Activated T-cell treated with anti-CD3 and anti-CD28 coated beads, Interleukin-2, amount 50 U/mL, for 72 hours (primary cell): ENCODE results near the gene STAB1. TPM values are rescaled to one million over a fixed set of nuclear protein-coding genes. Genes with fewer than 3 reads are reported as not detected.

ENCODE experiments used
- ATAC-seq, 2 donors: fragments of 150-1000 bp; cut with Tn5 transposase; replicated peaks in 1 of 2; 2 replicates each; pipeline ENCODE4 v1.10.0; 2021; ENCODE audit warnings: moderate library complexity in 2 of 2, mild to moderate bottlenecking in 1 of 2
- DNase-seq, 2 donors: peaks; one replicate each; pipeline ENCODE4 v3.0.0; 2021 to 2022; ENCODE audit warnings: mixed read lengths in 1 of 2
- H3K27ac Mint-ChIP-seq: one replicate; pipeline ENCODE4 v1.8.0; 2022; ENCODE audit warnings: mild to moderate bottlenecking, moderate library complexity, mixed read lengths
- H3K27me3 Mint-ChIP-seq: one replicate; pipeline ENCODE4 v1.8.0; 2022; ENCODE audit warnings: low read depth, mixed read lengths
- H3K36me3 Mint-ChIP-seq, 2 donors: one replicate each; pipeline ENCODE4 v1.8.0; 2022; ENCODE audit warnings: mixed read lengths in 2 of 2, mild to moderate bottlenecking in 1 of 2; ENCODE audit not compliant: insufficient read depth in 2 of 2
- H3K4me1 Mint-ChIP-seq: one replicate; pipeline ENCODE4 v1.8.0; 2022; ENCODE audit warnings: low read depth, mixed read lengths
- H3K4me3 Mint-ChIP-seq, 2 donors: one replicate each; pipeline ENCODE4 v1.8.0; 2022; ENCODE audit warnings: mild to moderate bottlenecking in 2 of 2, mixed read lengths in 2 of 2, moderate library complexity in 2 of 2
- H3K9me3 Mint-ChIP-seq, 2 donors: one replicate each; pipeline ENCODE4 v1.8.0; 2022; ENCODE audit warnings: mixed read lengths in 2 of 2
- total RNA-seq, 2 donors: library from RNA; stranded (reverse); gene quantifications; one replicate each; pipeline ENCODE4 v1.2.3, GENCODE V29; 2022

STAB1 gene
- total RNA-seq, 2 donors from 2014 or later: 0.12 to 0.19 TPM

DNA sequence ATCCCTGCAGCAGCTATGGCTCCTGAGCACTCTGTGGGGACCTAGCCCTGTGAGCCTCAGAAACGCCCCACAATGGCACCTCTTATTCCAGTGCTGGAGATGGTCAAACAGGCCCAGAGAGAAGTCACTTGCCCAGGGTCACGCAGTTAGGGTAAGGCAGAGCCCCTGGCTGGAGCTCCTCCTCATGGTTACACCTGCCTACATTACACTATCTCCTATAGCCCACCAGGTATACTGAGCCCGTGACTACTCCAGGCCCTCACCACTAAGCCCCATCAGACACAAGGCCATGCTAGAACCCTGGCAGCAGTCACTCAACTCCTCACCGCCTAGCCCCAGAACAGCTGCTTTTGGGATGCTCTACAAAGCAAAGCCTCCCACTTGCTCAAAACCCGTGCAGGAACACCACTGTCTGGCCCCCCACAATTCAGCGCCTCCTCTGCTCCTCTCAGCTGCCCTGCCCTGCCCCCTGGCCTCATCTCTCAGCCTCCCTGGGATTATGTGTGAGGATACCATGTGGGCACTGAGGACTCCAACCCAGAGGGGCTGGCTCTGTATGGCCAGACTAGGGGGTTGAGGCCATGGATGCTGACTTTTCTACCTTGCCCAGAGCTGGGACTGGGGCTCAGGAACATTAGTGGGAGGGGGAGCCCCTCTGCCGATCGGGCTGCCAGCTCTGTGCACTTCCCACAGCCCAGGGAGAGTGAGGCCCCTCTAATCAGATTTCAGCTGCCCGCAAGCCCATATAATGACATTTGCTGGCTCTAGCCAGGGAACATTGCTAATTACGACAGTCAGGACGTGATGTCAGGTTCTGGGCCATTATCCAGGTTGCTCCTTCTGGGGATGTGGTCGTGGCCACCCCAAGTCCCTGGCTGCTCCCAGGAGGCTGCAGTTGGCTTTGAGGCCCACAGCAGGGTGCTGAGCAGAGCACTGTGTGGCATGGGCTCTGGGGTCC is 34.5 kb downstream of the STAB1 start:
- H3K9me3 Mint-ChIP-seq: no peaks in the 10 kb centered on the region
- H3K4me1 Mint-ChIP-seq: no peaks in the 10 kb centered on the region
- H3K27me3 Mint-ChIP-seq: no peaks in the 10 kb centered on the region
- H3K27ac Mint-ChIP-seq: no peak overlapping the region
- DNase-seq (peak in 1 of 2 donors; percentile 0), ATAC-seq (no peak)
- no peaks in the 10 kb centered on the region for H3K36me3 Mint-ChIP-seq
- no peak overlapping the region for H3K4me3 Mint-ChIP-seq

DNA sequence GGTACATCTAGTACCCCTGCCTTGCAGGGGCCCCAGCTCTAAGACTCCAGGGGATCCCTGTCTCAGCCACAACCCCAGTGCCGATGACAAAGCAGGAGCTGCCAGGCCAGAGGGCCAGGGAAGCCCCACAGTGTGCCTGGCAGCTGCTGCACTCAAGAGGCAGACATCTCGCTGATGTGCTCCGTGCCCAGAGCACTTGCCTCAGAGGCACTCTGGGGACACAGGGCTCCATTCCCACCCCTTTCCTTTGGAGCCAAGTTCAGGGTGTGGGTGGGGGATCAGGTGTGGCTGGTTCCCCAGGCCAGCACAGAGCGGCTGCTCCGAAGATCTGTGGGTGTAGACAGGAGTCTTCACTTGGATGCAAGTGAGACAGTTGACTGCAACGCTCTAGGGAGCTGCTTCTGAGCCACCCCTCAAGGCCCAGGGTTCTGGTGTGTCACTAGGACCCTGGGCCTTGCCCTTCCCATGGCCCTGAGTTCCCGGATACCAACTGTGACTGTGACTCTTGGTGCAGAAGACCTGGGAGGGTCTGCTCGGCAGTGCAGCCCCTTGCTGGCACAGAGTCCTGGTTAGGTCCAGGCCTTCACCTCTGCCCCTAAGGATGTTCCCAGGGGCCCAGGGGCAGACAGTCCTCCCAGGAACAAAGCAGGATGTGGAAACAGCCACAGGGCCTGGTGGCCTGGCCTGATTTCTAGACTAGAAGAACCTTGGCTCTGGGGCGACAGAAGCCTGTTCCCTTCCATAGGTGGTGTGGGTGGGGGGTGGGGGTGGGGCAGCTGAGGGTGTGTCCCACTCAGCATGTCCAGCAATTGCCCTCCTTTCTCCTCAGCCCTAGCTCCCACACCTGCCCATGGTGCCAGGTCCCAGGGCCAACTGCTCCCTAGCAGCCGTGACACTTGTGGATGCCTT is 36.0 kb downstream of the STAB1 start:
- Mint-ChIP-seq H3K27ac (no peak overlapping the region), H3K27me3 (no peaks in the 10 kb centered on the region), H3K4me1 (peaks cover 11% of the 10 kb centered on the region), H3K4me3 (no peak overlapping the region), H3K36me3 (peaks cover 0 to 2% of the 10 kb centered on the region in 2 donors), H3K9me3 (no peaks in the 10 kb centered on the region)
- ATAC-seq: no peak
- peak in 1 of 2 donors; percentile 0 for DNase-seq

DNA sequence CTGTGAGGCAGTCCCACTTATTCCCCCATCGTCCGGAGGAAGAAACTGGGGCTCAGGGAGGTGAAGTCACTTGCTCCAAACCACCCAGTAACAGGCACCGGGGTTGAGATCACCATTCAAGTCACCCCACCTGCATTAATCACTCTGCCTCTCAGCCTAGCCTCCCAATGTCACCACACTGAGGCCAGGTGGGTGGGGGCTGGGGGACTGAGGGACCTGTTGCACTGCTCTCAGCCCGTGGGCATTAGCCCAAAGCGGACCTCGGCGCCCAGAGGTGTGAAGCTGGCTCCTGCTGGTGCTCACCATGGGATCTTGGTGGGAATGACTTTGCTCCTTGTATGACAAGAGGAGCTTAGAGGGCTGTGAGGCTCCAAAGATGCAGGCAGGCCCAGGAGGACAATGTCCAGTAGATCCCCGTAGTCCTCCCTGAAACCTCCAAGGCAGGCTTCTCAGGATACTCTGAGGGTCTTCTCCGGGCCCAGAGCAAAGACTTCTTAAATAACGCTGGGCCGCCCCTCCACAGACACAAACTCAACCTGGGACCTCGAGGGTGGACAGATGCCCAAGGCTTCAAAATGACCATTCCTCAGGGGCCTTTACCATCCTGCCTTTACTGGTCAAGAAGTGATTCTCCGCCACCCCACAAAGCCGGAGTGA is 36.9 kb downstream of the STAB1 start:
- H3K27me3 Mint-ChIP-seq: no peaks in the 10 kb centered on the region
- ATAC-seq (no peak), DNase-seq (peak in 1 of 2 donors; percentile 5)
- peaks cover 14% of the 10 kb centered on the region for H3K4me1 Mint-ChIP-seq
- H3K9me3 Mint-ChIP-seq: no peaks in the 10 kb centered on the region
- peaks cover 2% of the 10 kb centered on the region in 2 donors for H3K36me3 Mint-ChIP-seq
- H3K27ac Mint-ChIP-seq: peak overlapping the region; percentile 77
- H3K4me3 Mint-ChIP-seq: peak overlapping the region; percentile 82 to 88

DNA sequence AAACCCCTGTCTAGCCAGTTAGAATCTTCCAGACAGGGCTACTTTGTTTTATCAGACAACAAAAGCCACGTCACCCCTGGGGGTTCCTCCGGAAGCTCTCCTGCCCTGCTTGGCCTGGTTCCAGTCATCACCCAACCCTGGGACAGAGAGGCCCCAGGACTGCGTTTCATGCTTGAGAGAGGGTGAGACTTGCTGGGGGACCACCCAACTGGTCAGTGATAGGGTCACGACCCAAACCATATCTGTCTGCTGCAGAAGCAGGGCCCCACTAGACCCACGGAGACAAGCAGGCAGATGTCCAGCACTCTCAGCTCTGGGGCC is 37.3 kb downstream of the STAB1 start:
- H3K4me3 Mint-ChIP-seq: peak overlapping the region; percentile 82 to 88
- no peaks in the 10 kb centered on the region for H3K27me3 Mint-ChIP-seq
- H3K4me1 Mint-ChIP-seq: peaks cover 19% of the 10 kb centered on the region
- H3K9me3 Mint-ChIP-seq: no peaks in the 10 kb centered on the region
- H3K27ac Mint-ChIP-seq: peak overlapping the region; percentile 77
- DNase-seq (peak; percentile 44 to 47), ATAC-seq (no peak)
- peaks cover 2% of the 10 kb centered on the region in 2 donors for H3K36me3 Mint-ChIP-seq

DNA sequence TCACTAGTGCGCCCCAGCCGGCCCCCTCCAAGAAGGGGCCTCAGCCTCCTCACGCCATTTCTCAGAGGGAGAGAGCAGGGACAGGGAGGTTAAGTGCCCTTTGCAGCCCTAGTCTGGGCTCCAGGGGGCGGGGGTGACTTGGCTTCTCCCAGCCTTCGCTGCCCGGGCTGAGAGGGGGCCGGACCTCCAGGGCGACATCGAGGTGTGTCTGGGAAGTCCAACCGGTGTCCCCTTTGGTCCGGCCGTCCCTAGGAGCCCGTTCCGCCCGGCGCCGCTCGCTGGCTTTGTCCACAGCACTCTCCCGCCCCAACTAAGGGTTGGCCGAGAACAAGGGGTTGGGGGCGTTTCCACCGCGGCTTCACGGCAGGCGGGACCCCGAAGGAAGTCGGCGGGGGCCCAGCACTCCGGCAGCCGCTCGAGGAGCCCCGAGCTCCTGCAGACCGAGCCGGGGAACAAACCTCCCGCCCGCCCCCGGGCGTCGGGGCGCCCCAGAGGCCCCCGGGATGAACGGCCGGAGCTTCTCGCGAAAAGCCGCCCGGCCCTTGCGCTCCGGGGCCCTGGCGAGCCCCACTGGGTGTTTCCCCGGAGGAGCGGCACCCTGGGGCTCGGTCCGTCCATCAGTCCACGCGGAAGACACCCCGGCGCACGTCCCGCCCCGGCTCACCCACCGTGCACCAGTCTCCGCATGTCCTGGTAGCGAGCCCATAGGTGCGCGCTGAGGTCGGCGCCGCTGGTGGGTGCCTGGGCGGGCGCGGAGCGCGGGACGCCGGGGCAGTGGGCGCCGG is 37.9 kb downstream of the STAB1 start:
- H3K4me1 Mint-ChIP-seq: peaks cover 25% of the 10 kb centered on the region
- ATAC-seq (peak; percentile 2 to 7), DNase-seq (peak; percentile 38 to 42)
- H3K36me3 Mint-ChIP-seq: peaks cover 2% of the 10 kb centered on the region in 2 donors
- no peaks in the 10 kb centered on the region for H3K9me3 Mint-ChIP-seq
- H3K27me3 Mint-ChIP-seq: no peaks in the 10 kb centered on the region
- H3K27ac Mint-ChIP-seq: peak overlapping the region; percentile 77
- peak overlapping the region; percentile 82 to 88 for H3K4me3 Mint-ChIP-seq

DNA sequence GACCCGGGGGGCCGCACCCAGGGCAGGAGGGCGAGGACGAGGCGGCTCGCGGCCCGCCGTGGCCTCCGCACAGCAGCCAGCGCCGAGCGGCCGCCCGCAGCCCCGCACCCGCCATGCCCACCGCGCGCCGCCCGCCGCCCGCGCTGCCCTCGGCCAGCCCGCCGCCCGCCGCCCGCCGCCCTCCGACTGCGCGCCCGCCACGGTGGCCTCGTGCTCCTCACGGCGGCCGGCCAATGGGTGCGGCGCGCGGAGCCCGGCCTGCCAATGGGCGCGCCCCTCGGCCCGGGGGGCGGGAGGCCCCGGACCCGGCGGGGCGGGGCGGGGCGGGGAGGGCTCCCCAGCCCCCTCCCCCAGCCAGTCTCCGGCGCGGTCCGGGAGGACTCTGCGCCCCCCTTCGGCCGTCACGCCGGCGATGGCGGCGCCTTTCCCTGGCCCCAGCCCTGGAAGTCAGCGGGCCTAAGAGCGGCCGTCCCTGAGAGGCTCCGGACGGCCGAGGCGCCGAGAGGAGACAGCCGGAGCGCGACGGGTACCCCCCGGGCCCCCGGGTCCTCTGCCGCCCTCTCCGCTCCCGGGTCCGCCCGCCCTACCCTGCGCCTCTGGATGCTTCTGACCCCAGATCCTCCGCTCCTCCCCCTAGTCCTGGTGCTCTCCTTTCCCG is 38.6 kb downstream of the STAB1 start, which contains the start of gene NT5DC2:
NT5DC2 (minus strand) TSS at position 235 of the 658 bp plus-strand sequence; CDS start at position 115, 120 bp downstream.
- Mint-ChIP-seq H3K4me3 (peak within 1 kb of the TSS; percentile 92 to 96), H3K27ac (peak within 1 kb of the TSS; percentile 77), H3K27me3 (no peaks in the 10 kb centered on the region), H3K9me3 (no peaks in the 10 kb centered on the region), H3K36me3 (peaks cover 2% of the 10 kb centered on the region in 2 donors), H3K4me1 (peaks cover 32% of the 10 kb centered on the region)
- ATAC-seq (peak; percentile 56 to 59), DNase-seq (peak; percentile 78 to 83)

DNA sequence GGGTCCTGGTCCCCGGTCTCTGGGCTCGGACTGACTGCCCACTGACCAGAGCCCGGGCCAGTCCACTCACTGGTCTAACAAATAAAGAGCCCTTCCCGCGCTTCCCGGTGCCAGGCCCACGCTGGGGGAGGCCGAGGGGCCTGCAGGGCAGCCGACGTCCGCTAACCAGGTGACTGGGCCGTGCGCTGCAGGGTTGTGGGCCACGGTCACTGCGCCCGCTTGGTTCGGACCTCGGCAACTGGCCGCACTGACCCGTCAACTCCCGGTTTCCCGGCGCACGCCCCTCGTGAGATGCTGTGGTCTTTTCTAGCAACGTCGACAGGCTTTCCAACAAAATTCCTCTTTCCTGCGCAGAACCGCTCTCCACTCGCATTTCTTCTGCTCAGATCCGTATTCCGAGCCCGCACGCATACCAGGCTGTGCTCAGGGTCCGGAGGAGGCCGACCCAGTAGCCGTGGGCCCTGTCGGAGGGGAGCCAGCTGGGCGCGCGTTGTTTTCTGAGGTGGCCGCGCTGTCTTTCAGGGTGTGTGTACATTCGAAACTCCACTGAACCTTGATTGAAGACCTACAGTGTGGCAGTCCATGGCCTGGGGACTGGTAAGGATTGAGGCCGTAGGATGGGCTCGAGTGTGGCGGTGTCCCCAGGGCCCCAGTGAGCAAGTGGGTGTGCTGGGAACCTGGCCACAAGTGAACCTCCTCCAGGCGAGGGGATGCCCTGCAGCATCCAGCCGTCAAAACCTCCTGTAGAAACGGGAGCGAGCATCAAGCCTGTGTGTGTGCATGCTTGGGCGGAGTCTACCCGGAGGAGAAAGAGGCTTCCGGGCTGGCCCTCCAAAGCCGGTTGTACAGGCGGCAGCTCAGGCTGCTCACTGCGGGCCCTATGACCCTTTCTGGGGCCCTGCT is 39.4 kb downstream of the STAB1 start:
- Mint-ChIP-seq H3K27ac (peak overlapping the region; percentile 61), H3K36me3 (peaks cover 6 to 8% of the 10 kb centered on the region in 2 donors), H3K4me1 (peaks cover 40% of the 10 kb centered on the region), H3K4me3 (peak overlapping the region; percentile 92 to 96), H3K9me3 (peaks cover 0 to 3% of the 10 kb centered on the region in 2 donors), H3K27me3 (no peaks in the 10 kb centered on the region)
- ATAC-seq (no peak), DNase-seq (peak in 1 of 2 donors; percentile 5)

DNA sequence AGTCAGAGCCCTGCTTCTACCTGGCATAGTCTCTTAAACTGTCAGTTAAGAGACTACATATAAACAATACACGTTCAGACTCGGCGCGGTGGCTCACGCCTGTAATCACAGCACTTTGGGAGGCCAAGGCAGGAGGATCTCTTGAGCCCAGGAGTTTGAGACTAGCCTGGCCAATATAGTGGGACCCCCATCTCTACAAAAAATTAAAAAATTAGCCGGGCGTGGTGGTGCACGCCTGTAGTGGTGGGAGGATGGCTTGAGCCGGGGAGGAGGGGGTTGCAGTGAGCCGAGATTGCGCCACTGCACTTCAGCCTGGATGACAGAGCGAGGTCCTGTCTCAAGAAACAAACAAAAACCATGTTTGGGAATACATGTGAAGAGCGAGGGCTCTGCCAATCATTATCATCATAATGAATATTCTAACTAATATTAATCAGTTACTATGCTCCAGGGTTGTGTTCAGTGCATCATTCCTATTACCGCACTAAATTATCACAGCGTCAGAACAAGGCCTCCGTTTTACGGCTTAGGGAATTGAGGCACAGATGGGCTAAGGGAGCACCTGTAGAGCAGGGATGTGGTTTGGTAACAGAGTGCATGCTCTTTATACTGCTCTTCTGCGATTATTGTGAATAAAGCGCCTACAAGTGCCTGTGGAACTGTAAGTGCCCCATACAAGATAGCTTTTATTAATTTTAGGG is 40.4 kb downstream of the STAB1 start:
- H3K36me3 Mint-ChIP-seq: peaks cover 6 to 8% of the 10 kb centered on the region in 2 donors
- peak overlapping the region; percentile 96 to 99 for H3K4me3 Mint-ChIP-seq
- ATAC-seq: no peak
- peak overlapping the region; percentile 61 for H3K27ac Mint-ChIP-seq
- H3K4me1 Mint-ChIP-seq: peaks cover 47% of the 10 kb centered on the region
- H3K9me3 Mint-ChIP-seq: peaks cover 0 to 3% of the 10 kb centered on the region in 2 donors
- no peaks in the 10 kb centered on the region for H3K27me3 Mint-ChIP-seq
- peak in 1 of 2 donors; percentile 1 for DNase-seq

DNA sequence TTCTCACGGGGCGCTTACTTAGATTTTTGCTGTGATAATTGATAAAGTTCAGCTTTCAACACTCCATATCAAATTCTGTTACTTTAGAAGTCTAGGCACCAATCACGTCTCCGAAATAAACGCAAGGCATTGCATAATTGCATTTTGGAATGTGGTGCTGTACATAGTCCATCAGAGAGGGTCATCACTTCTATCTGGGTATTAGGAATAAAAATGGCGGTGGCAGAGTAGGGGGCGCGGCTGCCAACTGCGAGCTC is 40.9 kb downstream of the STAB1 start:
- H3K36me3 Mint-ChIP-seq: peaks cover 8% of the 10 kb centered on the region in 2 donors
- peaks cover 47% of the 10 kb centered on the region for H3K4me1 Mint-ChIP-seq
- no peak overlapping the region for H3K27ac Mint-ChIP-seq
- H3K9me3 Mint-ChIP-seq: peaks cover 0 to 3% of the 10 kb centered on the region in 2 donors
- no peaks in the 10 kb centered on the region for H3K27me3 Mint-ChIP-seq
- no peak for DNase-seq
- ATAC-seq: no peak
- peak overlapping the region; percentile 96 to 99 for H3K4me3 Mint-ChIP-seq

DNA sequence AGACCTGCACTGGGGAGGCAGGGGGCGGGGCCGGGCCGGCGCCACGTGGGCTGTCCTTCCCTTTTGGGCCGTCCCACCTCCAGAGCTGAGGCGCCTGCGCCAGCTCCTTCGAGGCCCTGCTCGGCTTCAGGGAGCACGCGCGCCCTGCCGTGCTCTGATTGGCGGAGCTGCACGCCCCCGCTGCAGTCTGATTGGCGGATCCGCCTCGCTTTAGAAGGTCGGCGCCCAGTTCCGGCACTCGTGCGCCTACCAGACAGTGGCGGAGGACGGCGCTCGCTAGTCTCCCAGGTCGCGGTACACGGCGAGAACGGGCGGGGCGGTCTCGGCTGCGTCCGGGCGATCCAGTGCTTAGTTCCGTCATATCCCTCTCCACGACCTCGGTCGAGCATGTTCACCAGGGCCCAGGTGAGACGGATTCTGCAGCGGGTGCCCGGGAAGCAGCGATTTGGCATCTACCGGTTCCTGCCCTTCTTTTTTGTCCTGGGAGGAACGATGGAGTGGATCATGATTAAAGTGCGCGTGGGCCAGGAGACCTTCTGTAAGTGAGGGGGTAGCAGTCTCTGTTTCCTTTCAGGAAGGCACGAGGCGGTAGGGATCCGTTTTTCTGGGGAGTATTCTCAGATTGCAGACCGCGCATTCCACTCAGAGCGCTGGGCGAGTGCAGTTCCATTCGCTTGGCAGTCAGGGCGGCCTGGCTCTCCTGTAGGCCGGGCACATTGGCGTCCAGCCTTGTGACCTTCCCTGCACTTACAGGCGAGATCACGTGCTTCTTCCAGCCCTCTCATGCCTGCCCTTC is 41.4 kb downstream of the STAB1 start, which contains the start of gene UQCC5:
UQCC5 (plus strand) TSS at position 237 of the 796 bp plus-strand sequence; CDS start at position 388, 151 bp downstream.
- Mint-ChIP-seq H3K9me3 (peaks cover 0 to 3% of the 10 kb centered on the region in 2 donors), H3K4me3 (peak within 1 kb of the TSS; percentile 96 to 99), H3K4me1 (peaks cover 47% of the 10 kb centered on the region)

More for the DNA sequence above, 41.4 kb downstream of the STAB1 start, which contains the start of gene UQCC5:
- DNase-seq: peak; percentile 98 to 99
- Mint-ChIP-seq H3K36me3 (peaks cover 8 to 9% of the 10 kb centered on the region in 2 donors), H3K27me3 (no peaks in the 10 kb centered on the region), H3K27ac (peak within 1 kb of the TSS; percentile 94)
- peak; percentile 89 to 90 for ATAC-seq
